DND-41 (cell line): ENCODE data around the gene MAN2B2.

Source experiments
- ATAC-seq: fragments of 200-7000 bp; cut with Tn5 transposase; 3 replicates; pipeline ENCODE4 v1.9.1; 2021; ENCODE audit warnings: low read depth; ENCODE audit not compliant: insufficient read depth
- DNase-seq: peaks from one replicate; pipeline ENCODE4 v3.0.0-alpha.2; 2020
- H2AFZ ChIP-seq: 2 replicates; pipeline ENCODE4 v1.6.0; 2012; ENCODE audit warnings: low read depth, low read length
- H3K27ac ChIP-seq: 2 replicates; pipeline ENCODE4 v1.5.1; 2012; ENCODE audit warnings: low read length, inconsistent platforms
- H3K27me3 ChIP-seq: fragments of 200-600 bp; sonication (generic); 2 replicates; pipeline ENCODE4 v1.6.0; 2012; ENCODE audit warnings: low read length, mild to moderate bottlenecking, inconsistent platforms; ENCODE audit not compliant: insufficient read depth, poor library complexity
- H3K36me3 ChIP-seq: 2 replicates; pipeline ENCODE4 v1.5.1; 2012; ENCODE audit warnings: low read length, inconsistent platforms; ENCODE audit not compliant: insufficient read depth
- H3K4me1 ChIP-seq: 2 replicates; pipeline ENCODE4 v1.5.1; 2012; ENCODE audit warnings: mild to moderate bottlenecking, low read length; ENCODE audit not compliant: insufficient read depth
- H3K4me2 ChIP-seq: 2 replicates; pipeline ENCODE4 v1.6.0; 2012; ENCODE audit warnings: mild to moderate bottlenecking, moderate library complexity, low read length, inconsistent platforms; ENCODE audit not compliant: insufficient read depth
- H3K4me3 ChIP-seq, 2 experiments: fragments of 200-600 bp in 1 of 2; shearing (Covaris generic) in 1 of 2; 2 replicates each; pipeline ENCODE4 v1.5.1; 2012 to 2016; ENCODE audit warnings: inconsistent platforms in 2 of 2, low read length in 2 of 2, mild to moderate bottlenecking in 2 of 2, low read depth in 1 of 2, moderate library complexity in 1 of 2
- H3K79me2 ChIP-seq: 2 replicates; pipeline ENCODE4 v1.6.0; 2012; ENCODE audit warnings: low read length, inconsistent platforms; ENCODE audit not compliant: insufficient read depth
- H3K9ac ChIP-seq: 2 replicates; pipeline ENCODE4 v1.6.0; 2012; ENCODE audit warnings: low read depth, mild to moderate bottlenecking, inconsistent platforms, low read length, moderate library complexity
- H3K9me3 ChIP-seq: 2 replicates; pipeline ENCODE4 v1.5.1; 2012; ENCODE audit warnings: low read length, moderate library complexity, mild to moderate bottlenecking, inconsistent platforms; ENCODE audit not compliant: insufficient read depth, severe bottlenecking
- H4K20me1 ChIP-seq: 2 replicates; pipeline ENCODE4 v1.6.0; 2012; ENCODE audit warnings: low read length; ENCODE audit not compliant: insufficient read depth
- CTCF ChIP-seq: IDR thresholded peaks from 2 replicates; pipeline ENCODE4 v1.5.1; 2012; ENCODE audit warnings: borderline replicate concordance, low read length, moderate library complexity, mild to moderate bottlenecking; ENCODE audit not compliant: poor library complexity, severe bottlenecking; ENCODE audit errors: extremely low read depth
- EZH2 ChIP-seq: IDR thresholded peaks from 3 replicates; pipeline ENCODE4 v1.6.1; 2012; ENCODE audit warnings: borderline replicate concordance, low read depth, mild to moderate bottlenecking, moderate library complexity, low read length, inconsistent platforms; ENCODE audit not compliant: severe bottlenecking

The MAN2B2 gene

GRCh38 chr4:6586715-6587325 lies 11.8 kb downstream of the MAN2B2 start:
- Histone ChIP-seq H3K4me2 (no peak overlapping the region), H3K9ac (no peak overlapping the region), H4K20me1 (no peaks in the 10 kb centered on the region), H2AFZ (no peak overlapping the region), H3K27ac (no peak overlapping the region), H3K27me3 (no peaks in the 10 kb centered on the region), H3K4me3 (no peak overlapping the region), H3K36me3 (peaks cover 20% of the 10 kb centered on the region), H3K4me1 (no peaks in the 10 kb centered on the region), H3K9me3 (no peaks in the 10 kb centered on the region), H3K79me2 (no peaks in the 10 kb centered on the region)
- TF ChIP-seq EZH2 (no peak), CTCF (no peak)
- DNase-seq: no peak
- no peak for ATAC-seq

GRCh38 chr4:6589444-6589843 lies 14.5 kb downstream of the MAN2B2 start:
- H3K9me3 ChIP-seq: no peaks in the 10 kb centered on the region
- H3K4me3 ChIP-seq: no peak overlapping the region
- H3K79me2 ChIP-seq: no peaks in the 10 kb centered on the region
- peaks cover 2% of the 10 kb centered on the region; the same call in 1 of the 2 replicates for H4K20me1 ChIP-seq
- no peaks in the 10 kb centered on the region for H3K4me1 ChIP-seq
- no peaks in the 10 kb centered on the region for H3K27me3 ChIP-seq
- no peak overlapping the region for H3K27ac ChIP-seq
- no peak overlapping the region for H2AFZ ChIP-seq
- H3K9ac ChIP-seq: no peak overlapping the region
- TF ChIP-seq EZH2 (no peak), CTCF (no peak)
- no peak overlapping the region for H3K4me2 ChIP-seq
- H3K36me3 ChIP-seq: peaks cover 21% of the 10 kb centered on the region
- no peak for ATAC-seq
- no peak for DNase-seq

- no peaks in the 10 kb centered on the region for H3K79me2 ChIP-seq
- no peak overlapping the region for H3K27ac ChIP-seq
- H4K20me1 ChIP-seq: peaks cover 7% of the 10 kb centered on the region; the same call in 1 of the 2 replicates
- H3K27me3 ChIP-seq: no peaks in the 10 kb centered on the region
- H3K9me3 ChIP-seq: no peaks in the 10 kb centered on the region
- no peaks in the 10 kb centered on the region for H3K4me1 ChIP-seq
- no peak overlapping the region for H3K4me2 ChIP-seq
- no peak overlapping the region for H2AFZ ChIP-seq
- H3K4me3 ChIP-seq: no peak overlapping the region
- TF ChIP-seq CTCF (no peak), EZH2 (no peak)
- DNase-seq (no peak), ATAC-seq (no peak)
- peaks cover 29% of the 10 kb centered on the region for H3K36me3 ChIP-seq
- no peak overlapping the region for H3K9ac ChIP-seq
These were observed 16.3 kb downstream of the MAN2B2 start for GRCh38 chr4:6591313-6591712.
